NCI-H748 treated with DMSO at 0.1 percent for 48 hours (cell line): ENCODE data around the gene CBFA2T3.

Source experiments
- DNase-seq: peaks from one replicate; lab custom pipeline; 2025; lab: John Stamatoyannopoulos, UW

Gene CBFA2T3

GRCh38 chr16:88995746-88996535, 18.9 kb upstream of the CBFA2T3 start:
- no peak for DNase-seq

- DNase-seq = no peak
Measured at GRCh38 chr16:88995194-88995593, 18.2 kb upstream of the CBFA2T3 start.

- no peak for DNase-seq
Measured at GRCh38 chr16:88994695-88995094, 17.7 kb upstream of the CBFA2T3 start.

- no peak for DNase-seq
Measured at GRCh38 chr16:88993946-88994600, 17.1 kb upstream of the CBFA2T3 start.

- no peak for DNase-seq
Measured at GRCh38 chr16:88993166-88993761, 16.3 kb upstream of the CBFA2T3 start.

GRCh38 chr16:88992351-88993165, 15.6 kb upstream of the CBFA2T3 start:
- no peak for DNase-seq

GRCh38 chr16:88991813-88992350, 14.9 kb upstream of the CBFA2T3 start:
- no peak for DNase-seq

- DNase-seq = no peak
Measured at GRCh38 chr16:88989852-88990547, 13.0 kb upstream of the CBFA2T3 start.

- DNase-seq = no peak
Measured at GRCh38 chr16:88988980-88989811, 12.2 kb upstream of the CBFA2T3 start.

GRCh38 chr16:88985521-88985920, 8.5 kb upstream of the CBFA2T3 start:
- DNase-seq = no peak

GRCh38 chr16:88983771-88984687, 7.0 kb upstream of the CBFA2T3 start:
- no peak for DNase-seq

GRCh38 chr16:88983165-88983564, 6.2 kb upstream of the CBFA2T3 start:
- no peak for DNase-seq

GRCh38 chr16:88982286-88983084, 5.5 kb upstream of the CBFA2T3 start:
- DNase-seq = no peak

GRCh38 chr16:88979353-88980015, 2.5 kb upstream of the CBFA2T3 start:
- DNase-seq = no peak

GRCh38 chr16:88978608-88979346, 1.8 kb upstream of the CBFA2T3 start:
- no peak for DNase-seq

- DNase-seq = no peak
Measured at GRCh38 chr16:88977812-88978607, 1.0 kb upstream of the CBFA2T3 start.
